ENCODE results near the gene NDUFA6. TPM values are rescaled to one million over a fixed set of nuclear protein-coding genes. Genes with fewer than 3 reads are reported as not detected.

Gene NDUFA6
- total RNA-seq, 1 donor from 2014 or later = 46.2 TPM

DNA sequence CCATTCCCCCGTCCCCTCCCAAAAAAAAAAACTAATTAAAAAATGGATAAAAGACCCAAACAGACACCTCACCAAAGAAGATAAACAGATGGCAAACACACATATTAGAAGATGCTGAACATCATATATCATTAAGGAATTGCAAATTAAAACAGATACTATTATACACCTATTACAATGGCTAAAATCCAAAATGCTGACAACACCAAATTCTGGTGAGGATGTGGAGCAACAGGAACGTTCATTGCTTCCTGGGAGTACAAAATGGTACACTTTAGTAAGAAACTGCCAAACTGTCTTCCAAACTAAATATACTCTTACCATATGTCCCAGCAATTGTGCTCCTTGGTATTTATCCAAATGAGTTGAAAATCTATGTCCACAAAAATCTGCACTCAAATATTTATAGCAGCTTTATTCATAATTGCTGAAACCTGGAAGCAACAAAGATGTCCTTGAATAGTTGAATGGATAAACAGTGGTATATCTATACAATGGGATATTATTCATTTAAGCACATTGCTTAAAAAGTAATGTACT, 39.9 kb downstream of the NDUFA6 start:
- ATAC-seq = no peak
- intact Hi-C loops (cut with DNase I) = no loop called here
- TF ChIP-seq, protein P1, sequence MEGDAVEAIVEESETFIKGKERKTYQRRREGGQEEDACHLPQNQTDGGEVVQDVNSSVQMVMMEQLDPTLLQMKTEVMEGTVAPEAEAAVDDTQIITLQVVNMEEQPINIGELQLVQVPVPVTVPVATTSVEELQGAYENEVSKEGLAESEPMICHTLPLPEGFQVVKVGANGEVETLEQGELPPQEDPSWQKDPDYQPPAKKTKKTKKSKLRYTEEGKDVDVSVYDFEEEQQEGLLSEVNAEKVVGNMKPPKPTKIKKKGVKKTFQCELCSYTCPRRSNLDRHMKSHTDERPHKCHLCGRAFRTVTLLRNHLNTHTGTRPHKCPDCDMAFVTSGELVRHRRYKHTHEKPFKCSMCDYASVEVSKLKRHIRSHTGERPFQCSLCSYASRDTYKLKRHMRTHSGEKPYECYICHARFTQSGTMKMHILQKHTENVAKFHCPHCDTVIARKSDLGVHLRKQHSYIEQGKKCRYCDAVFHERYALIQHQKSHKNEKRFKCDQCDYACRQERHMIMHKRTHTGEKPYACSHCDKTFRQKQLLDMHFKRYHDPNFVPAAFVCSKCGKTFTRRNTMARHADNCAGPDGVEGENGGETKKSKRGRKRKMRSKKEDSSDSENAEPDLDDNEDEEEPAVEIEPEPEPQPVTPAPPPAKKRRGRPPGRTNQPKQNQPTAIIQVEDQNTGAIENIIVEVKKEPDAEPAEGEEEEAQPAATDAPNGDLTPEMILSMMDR (IDR thresholded peaks at IDR 0.05) = no peak

DNA sequence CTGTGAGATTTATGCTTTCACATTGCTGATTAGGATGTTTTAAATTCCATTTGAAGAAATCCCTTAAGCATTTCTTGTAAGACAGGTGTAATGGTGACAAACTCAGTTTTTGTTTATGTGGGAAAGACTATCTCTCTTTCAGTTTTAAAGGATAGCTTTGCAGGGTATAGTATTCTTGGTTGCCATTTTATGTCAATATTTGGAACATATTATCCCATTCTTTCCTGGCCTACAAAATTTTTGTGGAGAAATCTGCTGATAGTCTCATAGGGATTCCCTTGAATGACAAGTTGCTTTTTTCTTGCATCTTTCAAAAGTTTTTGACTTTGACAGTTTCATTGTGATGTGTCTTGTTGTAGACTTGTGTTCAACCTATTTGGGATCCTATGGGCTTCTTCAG, 48.8 kb downstream of the NDUFA6 start:
- intact Hi-C loops (cut with DNase I) = no loop called here
- TF ChIP-seq, protein P1 (IDR thresholded peaks at IDR 0.05) = no peak
- H3K9me3 ChIP-seq = peaks cover 7% of the 10 kb centered on the region
- DNase-seq = no peak
- no peak overlapping the region for H3K4me3 ChIP-seq
- H3K27ac ChIP-seq = no peak overlapping the region
- H3K36me3 ChIP-seq = no peaks in the 10 kb centered on the region
- H3K27me3 ChIP-seq = no peaks in the 10 kb centered on the region
- H3K4me1 ChIP-seq = no peaks in the 10 kb centered on the region
- no peak for ATAC-seq

More for the DNA sequence above, 39.9 kb downstream of the NDUFA6 start:
- Histone ChIP-seq H3K4me3 (no peak overlapping the region), H3K9me3 (no peaks in the 10 kb centered on the region), H3K36me3 (no peaks in the 10 kb centered on the region), H3K27ac (no peak overlapping the region), H3K27me3 (no peaks in the 10 kb centered on the region), H3K4me1 (no peaks in the 10 kb centered on the region)
- DNase-seq = no peak

DNA sequence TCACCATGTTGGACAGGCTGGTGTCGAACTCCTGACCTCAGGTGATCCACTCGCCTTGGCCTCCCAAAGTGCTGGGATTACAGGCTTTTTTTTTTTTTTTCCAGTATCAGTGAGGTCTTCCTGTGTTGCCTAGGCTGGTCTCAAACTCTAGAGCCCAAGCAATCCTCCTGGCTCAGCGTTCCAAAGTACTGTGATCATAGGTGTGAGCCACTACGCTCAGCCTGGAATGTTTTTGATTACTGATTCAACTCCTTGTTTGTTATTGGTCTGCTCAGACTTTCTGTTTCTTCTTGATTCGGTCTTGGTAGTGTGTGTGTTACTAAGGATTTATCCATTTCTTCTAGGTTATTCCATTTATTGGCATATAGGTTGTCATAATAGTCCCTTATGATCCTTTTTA, 51.3 kb downstream of the NDUFA6 start:
- Histone ChIP-seq H3K36me3 (no peaks in the 10 kb centered on the region), H3K4me1 (no peaks in the 10 kb centered on the region), H3K9me3 (peaks cover 7% of the 10 kb centered on the region), H3K27me3 (no peaks in the 10 kb centered on the region), H3K27ac (no peak overlapping the region), H3K4me3 (no peak overlapping the region)
- ATAC-seq (no peak), DNase-seq (no peak)
- intact Hi-C loops (cut with DNase I) = no loop called here
- TF ChIP-seq, protein P1 (IDR thresholded peaks at IDR 0.05) = no peak

Other genes with a start within 250 kb of the NDUFA6 start
- gene SHISA8, start 175.7 kb downstream of the NDUFA6 start, total RNA-seq = not detected
- gene TNFRSF13C, start 164.0 kb downstream of the NDUFA6 start, total RNA-seq = 0.23 TPM
- 1.3 TPM for gene CENPM, start 143.6 kb downstream of the NDUFA6 start, total RNA-seq
- 3.2 TPM for gene SEPTIN3, start 121.3 kb downstream of the NDUFA6 start, total RNA-seq
- 1.3 TPM for gene WBP2NL, start 92.0 kb downstream of the NDUFA6 start, total RNA-seq
- gene NAGA, start 20.0 kb downstream of the NDUFA6 start, total RNA-seq = 28.6 TPM
- 15.4 TPM for gene PHETA2, start 16.5 kb downstream of the NDUFA6 start, total RNA-seq
- 113 TPM for gene SMDT1, start 11.1 kb downstream of the NDUFA6 start, total RNA-seq
- 1.0 TPM for gene CYP2D6, start 40.0 kb upstream of the NDUFA6 start, total RNA-seq
- gene TCF20, start 179.9 kb upstream of the NDUFA6 start, total RNA-seq = 47.4 TPM